Measurements from ENCODE around the gene QRICH2. TPM values are rescaled to one million over a fixed set of nuclear protein-coding genes. Genes with fewer than 3 reads are reported as not detected.

The QRICH2 gene
- total RNA-seq, 1 experiment from 2014 or later = 1.5 TPM

DNA sequence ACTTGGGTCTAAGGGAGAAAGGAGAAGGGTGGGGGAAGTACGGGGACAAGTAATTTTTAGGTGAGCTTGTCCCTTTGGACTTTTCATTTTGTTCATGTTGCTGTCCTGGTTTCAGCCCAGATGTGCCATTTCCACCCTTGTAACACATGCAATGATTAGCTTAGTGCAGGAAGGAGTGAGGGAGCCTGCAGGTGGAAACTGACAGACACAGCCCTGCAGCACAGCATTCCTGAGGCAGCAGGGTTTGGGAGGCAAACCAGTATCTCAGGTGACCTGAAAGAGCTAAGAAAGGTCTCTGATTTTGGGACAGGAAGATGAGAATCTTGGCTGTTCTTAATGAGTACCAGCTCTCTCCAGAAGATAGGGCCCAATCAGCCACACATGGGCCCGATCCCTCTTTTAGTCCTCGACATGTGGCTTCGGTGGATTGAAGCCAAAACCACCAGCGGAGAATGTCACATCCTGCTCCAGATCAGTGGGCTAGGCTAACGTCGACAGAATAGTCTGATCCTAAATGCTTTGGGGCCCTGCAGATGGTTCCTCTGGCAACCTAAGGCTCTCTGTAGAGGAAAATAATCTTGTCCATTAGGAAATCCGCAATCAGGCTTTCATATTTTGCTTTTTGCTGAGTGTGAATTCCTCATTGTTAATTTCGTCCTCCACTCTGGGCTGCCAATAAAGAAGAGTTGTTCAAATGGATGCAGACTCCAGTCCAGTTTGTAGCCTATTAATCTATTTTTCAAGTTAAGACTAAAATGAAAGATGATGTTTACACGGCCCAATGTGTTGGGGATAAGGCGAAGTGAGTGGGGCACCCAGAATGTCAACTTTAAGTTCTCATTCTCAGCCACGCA is 64.0 kb downstream of the QRICH2 start:
- Histone ChIP-seq H3K27me3 (replicated peaks; ENCODE audit: control insufficient read depth, insufficient read depth, low read length) (no peaks in the 10 kb centered on the region), H3K9me3 (no peaks in the 10 kb centered on the region), H3K4me3 (ENCODE audit: low read depth, low read length) (no peak overlapping the region), H3K36me3 (ENCODE audit: control insufficient read depth, insufficient read depth, low read length) (no peaks in the 10 kb centered on the region), H3K4me1 (peaks cover 36% of the 10 kb centered on the region)
- intact Hi-C loops (cut with micrococcal nuclease; ENCODE audit: unreplicated experiment) = no loop called here
- H3K36me3 Mint-ChIP-seq (ENCODE audit: insufficient read depth, unreplicated experiment) = no peaks in the 10 kb centered on the region
- H3K4me1 Mint-ChIP-seq (ENCODE audit: low read depth, unreplicated experiment) = peaks cover 33% of the 10 kb centered on the region
- ChIA-PET CTCF (interaction anchor here (1.3 kb wide), 1 partner anchor 36 kb away, joined by 3 read pairs; no protein-coding TSS in a partner anchor), POLR2A (interaction anchor here (0.6 kb wide), 3 partner anchors 10 to 21 kb away, joined by 3 to 7 read pairs (median 3); no protein-coding TSS in a partner anchor)
- BruUV-seq (replicated peaks) = no TSS peak
- H3K27me3 Mint-ChIP-seq (ENCODE audit: insufficient read depth, unreplicated experiment) = no peaks in the 10 kb centered on the region
- DNase-seq = no peak
- no peaks in the 10 kb centered on the region for H3K9me3 Mint-ChIP-seq (ENCODE audit: unreplicated experiment)
- H3K4me3 Mint-ChIP-seq (ENCODE audit: unreplicated experiment) = no peak overlapping the region
- TF ChIP-seq, protein P1, sequence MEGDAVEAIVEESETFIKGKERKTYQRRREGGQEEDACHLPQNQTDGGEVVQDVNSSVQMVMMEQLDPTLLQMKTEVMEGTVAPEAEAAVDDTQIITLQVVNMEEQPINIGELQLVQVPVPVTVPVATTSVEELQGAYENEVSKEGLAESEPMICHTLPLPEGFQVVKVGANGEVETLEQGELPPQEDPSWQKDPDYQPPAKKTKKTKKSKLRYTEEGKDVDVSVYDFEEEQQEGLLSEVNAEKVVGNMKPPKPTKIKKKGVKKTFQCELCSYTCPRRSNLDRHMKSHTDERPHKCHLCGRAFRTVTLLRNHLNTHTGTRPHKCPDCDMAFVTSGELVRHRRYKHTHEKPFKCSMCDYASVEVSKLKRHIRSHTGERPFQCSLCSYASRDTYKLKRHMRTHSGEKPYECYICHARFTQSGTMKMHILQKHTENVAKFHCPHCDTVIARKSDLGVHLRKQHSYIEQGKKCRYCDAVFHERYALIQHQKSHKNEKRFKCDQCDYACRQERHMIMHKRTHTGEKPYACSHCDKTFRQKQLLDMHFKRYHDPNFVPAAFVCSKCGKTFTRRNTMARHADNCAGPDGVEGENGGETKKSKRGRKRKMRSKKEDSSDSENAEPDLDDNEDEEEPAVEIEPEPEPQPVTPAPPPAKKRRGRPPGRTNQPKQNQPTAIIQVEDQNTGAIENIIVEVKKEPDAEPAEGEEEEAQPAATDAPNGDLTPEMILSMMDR (IDR thresholded peaks at IDR 0.05; ENCODE audit: insufficient read depth in 1 of 2, low read depth in 1 of 2, low read length in 1 of 2, severe bottlenecking in 1 of 2, unreplicated experiment in 1 of 2) = no peak
- H3K27ac Mint-ChIP-seq (ENCODE audit: unreplicated experiment) = no peak overlapping the region

DNA sequence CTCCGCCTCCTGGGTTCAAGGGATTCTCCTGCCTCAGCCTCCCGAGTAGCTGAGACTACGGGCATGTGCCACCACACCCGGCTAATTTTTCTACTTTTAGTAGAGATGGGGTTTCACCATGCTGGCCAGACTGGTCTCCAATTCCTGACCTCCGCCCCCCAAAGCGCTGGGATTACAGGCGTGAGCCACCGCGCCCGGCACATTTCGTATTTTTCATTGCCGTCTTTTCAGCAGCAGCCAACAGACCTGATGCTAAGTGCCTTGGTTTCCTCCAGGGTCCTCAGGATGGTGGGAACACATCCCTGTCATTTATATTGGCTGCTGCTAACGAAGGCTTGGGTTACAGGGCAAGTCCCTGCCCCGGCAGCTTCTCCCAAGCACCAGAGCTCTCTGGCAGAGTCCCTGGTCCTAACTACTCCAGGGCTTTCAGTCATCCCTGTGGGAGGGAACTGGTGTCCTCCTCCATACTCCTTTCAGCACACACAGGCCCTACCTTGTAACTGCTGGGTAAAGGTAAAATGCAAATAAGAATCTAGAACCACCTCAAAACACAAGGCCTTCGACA is 66.3 kb downstream of the QRICH2 start:
- Mint-ChIP-seq H3K4me3 (ENCODE audit: unreplicated experiment) (peak overlapping the region; percentile 92), H3K27me3 (ENCODE audit: insufficient read depth, unreplicated experiment) (no peaks in the 10 kb centered on the region), H3K27ac (ENCODE audit: unreplicated experiment) (peak overlapping the region; percentile 80), H3K36me3 (ENCODE audit: insufficient read depth, unreplicated experiment) (no peaks in the 10 kb centered on the region), H3K9me3 (ENCODE audit: unreplicated experiment) (no peaks in the 10 kb centered on the region), H3K4me1 (ENCODE audit: low read depth, unreplicated experiment) (peaks cover 30% of the 10 kb centered on the region)
- Histone ChIP-seq H3K4me1 (peaks cover 41% of the 10 kb centered on the region), H3K4me3 (ENCODE audit: low read depth, low read length) (peak overlapping the region; percentile 53), H3K36me3 (ENCODE audit: control insufficient read depth, insufficient read depth, low read length) (no peaks in the 10 kb centered on the region), H3K9me3 (no peaks in the 10 kb centered on the region), H3K27me3 (replicated peaks; ENCODE audit: control insufficient read depth, insufficient read depth, low read length) (no peaks in the 10 kb centered on the region)
- no TSS peak for BruUV-seq (replicated peaks)
- CTCF ChIA-PET = interaction anchor here (1.8 kb wide), 1 partner anchor 38 kb away, joined by 9 read pairs; no protein-coding TSS in a partner anchor
- POLR2A ChIA-PET = interaction anchor here (0.5 to 1.6 kb wide), 4 partner anchors 17 to 40 kb away, joined by 4 to 11 read pairs (median 8); partner anchors contain the start of gene UBALD2
- DNase-seq = no peak
- TF ChIP-seq, protein P1 (IDR thresholded peaks at IDR 0.05; ENCODE audit: insufficient read depth in 1 of 2, low read depth in 1 of 2, low read length in 1 of 2, severe bottlenecking in 1 of 2, unreplicated experiment in 1 of 2) = no peak
- intact Hi-C loops (cut with micrococcal nuclease; ENCODE audit: unreplicated experiment) = loop anchor here (2.0 kb wide), 1 partner anchor 17 kb away; no protein-coding TSS in a partner anchor

DNA sequence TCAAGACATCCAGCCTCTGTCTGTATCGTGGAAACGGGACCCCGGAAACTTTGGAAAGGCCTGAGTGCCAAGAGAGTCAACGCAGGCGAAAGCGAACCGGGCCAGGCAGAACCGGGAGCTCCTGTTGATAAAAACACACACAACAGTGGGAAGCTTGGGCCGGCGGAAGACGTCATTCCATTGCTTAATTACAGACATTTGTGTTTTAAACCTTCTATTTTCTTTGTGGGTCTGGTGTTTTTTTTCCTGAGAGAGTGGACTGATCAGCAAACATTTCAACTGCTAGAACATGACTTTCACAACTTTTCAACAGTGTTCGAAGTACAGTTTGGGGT is 66.9 kb downstream of the QRICH2 start:
- POLR2A ChIA-PET = interaction anchor here (0.5 to 1.6 kb wide), 4 partner anchors 18 to 386 kb away, joined by 3 to 9 read pairs (median 5); partner anchors contain the start of genes UBALD2 and WBP2
- Mint-ChIP-seq H3K27me3 (ENCODE audit: insufficient read depth, unreplicated experiment) (no peaks in the 10 kb centered on the region), H3K4me1 (ENCODE audit: low read depth, unreplicated experiment) (peaks cover 24% of the 10 kb centered on the region), H3K4me3 (ENCODE audit: unreplicated experiment) (peak overlapping the region; percentile 92), H3K36me3 (ENCODE audit: insufficient read depth, unreplicated experiment) (no peaks in the 10 kb centered on the region), H3K27ac (ENCODE audit: unreplicated experiment) (peak overlapping the region; percentile 80), H3K9me3 (ENCODE audit: unreplicated experiment) (no peaks in the 10 kb centered on the region)
- TF ChIP-seq, protein P1 (IDR thresholded peaks at IDR 0.05; ENCODE audit: insufficient read depth in 1 of 2, low read depth in 1 of 2, low read length in 1 of 2, severe bottlenecking in 1 of 2, unreplicated experiment in 1 of 2) = no peak
- Histone ChIP-seq H3K4me3 (ENCODE audit: low read depth, low read length) (peak overlapping the region; percentile 53), H3K36me3 (ENCODE audit: control insufficient read depth, insufficient read depth, low read length) (no peaks in the 10 kb centered on the region), H3K4me1 (peaks cover 35% of the 10 kb centered on the region), H3K27me3 (replicated peaks; ENCODE audit: control insufficient read depth, insufficient read depth, low read length) (no peaks in the 10 kb centered on the region), H3K9me3 (no peaks in the 10 kb centered on the region)
- TSS peak; percentile 89 for BruUV-seq (replicated peaks)
- CTCF ChIA-PET = interaction anchor here (0.5 to 1.8 kb wide), 2 partner anchors 38 to 108 kb away, joined by 3 to 9 read pairs; no protein-coding TSS in a partner anchor
- intact Hi-C loops (cut with micrococcal nuclease; ENCODE audit: unreplicated experiment) = loop anchor here (2.0 kb wide), 1 partner anchor 18 kb away; no protein-coding TSS in a partner anchor
- DNase-seq = no peak

Data from Caco-2 (cell line).